ENCODE data around the gene CTRB1.
"Not testable (repeated sequence)": the region's sequence is repeated elsewhere in the genome, so short reads cannot be mapped to it uniquely, and the experiment has no call there.

The CTRB1 gene

GRCh38 chr16:75264457-75264998 is 45.7 kb downstream of the CTRB1 start:
- DNase-seq (ENCODE audit: low read depth) = no peak
- TF ChIP-seq, protein P1, sequence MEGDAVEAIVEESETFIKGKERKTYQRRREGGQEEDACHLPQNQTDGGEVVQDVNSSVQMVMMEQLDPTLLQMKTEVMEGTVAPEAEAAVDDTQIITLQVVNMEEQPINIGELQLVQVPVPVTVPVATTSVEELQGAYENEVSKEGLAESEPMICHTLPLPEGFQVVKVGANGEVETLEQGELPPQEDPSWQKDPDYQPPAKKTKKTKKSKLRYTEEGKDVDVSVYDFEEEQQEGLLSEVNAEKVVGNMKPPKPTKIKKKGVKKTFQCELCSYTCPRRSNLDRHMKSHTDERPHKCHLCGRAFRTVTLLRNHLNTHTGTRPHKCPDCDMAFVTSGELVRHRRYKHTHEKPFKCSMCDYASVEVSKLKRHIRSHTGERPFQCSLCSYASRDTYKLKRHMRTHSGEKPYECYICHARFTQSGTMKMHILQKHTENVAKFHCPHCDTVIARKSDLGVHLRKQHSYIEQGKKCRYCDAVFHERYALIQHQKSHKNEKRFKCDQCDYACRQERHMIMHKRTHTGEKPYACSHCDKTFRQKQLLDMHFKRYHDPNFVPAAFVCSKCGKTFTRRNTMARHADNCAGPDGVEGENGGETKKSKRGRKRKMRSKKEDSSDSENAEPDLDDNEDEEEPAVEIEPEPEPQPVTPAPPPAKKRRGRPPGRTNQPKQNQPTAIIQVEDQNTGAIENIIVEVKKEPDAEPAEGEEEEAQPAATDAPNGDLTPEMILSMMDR (IDR thresholded peaks at IDR 0.05; ENCODE audit: control insufficient read depth, extremely low read depth, insufficient read depth) = no peak
- peak overlapping the region; percentile 93 for H3K4me3 ChIP-seq (ENCODE audit: low read depth, low read length)

DNA sequence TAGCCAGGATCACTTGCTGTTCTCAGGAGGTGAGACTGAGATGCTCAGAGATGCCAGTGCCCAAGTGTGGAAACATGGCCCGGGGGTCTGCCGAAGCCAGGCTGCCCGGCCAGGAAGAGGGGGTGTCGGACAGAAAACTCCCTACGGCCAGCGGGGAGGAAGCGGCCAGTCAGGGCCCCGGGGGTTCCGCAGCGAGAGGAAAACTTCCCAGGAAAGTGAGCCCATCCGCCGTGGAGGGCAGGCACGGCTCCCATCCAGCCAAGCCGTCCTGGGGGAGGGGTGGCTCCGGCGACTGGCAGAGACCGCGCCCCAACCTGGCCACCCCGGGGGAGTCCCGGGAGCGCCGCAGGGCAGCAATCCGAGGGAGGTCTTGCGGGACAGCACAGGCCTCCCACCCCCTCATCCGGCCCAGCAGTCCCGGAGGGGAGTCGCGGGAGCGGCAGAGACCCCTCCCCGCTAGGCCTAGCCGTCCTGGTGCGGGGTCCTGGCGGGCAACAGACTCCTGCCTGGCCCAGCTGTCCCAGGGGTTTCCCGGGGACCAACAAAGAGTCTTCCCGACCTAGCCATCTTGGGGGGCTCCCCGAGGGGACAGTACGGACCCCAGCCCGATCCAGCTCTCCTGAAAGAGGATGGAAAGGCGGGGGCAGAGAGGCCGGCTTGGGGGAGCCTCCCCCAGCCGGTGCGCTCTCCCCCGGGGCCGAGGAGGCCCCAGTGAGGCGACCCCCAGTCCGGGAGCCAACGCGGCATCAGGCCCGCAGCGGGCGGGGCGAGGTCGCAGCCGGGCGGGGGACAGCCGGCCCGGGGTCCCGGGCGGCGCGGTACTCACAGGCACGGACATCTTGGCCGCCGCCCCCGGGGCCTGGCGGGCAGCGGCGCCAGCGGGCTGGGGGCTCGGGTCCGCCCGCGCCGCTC is 46.5 kb downstream of the CTRB1 start:
- no peak for DNase-seq (ENCODE audit: low read depth)
- H3K4me3 ChIP-seq (ENCODE audit: low read depth, low read length) = peak overlapping the region; percentile 93
- TF ChIP-seq, protein P1 (IDR thresholded peaks at IDR 0.05; ENCODE audit: control insufficient read depth, extremely low read depth, insufficient read depth) = no peak

DNA sequence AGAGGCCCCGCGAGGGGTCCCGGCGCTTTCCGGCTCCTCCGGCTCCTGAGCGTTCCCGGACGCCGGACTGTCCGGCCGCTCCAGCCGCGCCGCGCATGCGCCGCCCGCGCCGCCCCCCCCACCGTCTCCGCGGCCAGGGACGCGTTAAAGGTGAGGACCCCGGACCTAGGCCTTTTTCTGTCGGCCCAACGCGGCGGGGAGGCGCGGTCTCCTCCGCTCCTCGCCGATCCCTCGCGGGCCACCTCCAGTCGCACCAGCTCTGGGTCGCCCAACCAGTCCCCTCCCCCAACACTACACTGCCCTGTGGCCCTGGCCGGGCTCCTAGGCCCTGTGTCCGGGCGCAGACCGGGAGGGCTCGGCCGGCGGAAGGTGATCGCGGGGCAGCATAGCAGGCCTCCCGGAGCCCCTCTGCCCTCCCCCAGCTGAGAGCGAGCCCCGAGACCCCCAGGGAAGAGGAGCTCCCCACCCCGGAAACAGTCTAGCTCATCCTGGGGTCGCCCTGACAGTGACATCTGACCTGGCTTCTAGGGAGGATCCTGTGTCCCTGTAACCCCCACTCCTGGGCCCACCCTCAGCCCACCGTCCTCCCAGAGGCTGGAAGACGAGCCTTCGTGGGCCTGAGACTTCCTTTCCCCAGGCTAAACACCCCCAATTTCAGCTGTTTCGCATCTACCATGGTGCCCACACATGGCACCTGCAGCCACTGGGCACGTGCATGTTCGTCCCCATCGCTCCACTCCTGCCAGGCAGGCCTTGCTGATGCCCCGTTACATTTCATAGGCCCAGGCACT is 47.3 kb downstream of the CTRB1 start:
- TF ChIP-seq, protein P1 (IDR thresholded peaks at IDR 0.05; ENCODE audit: control insufficient read depth, extremely low read depth, insufficient read depth) = no peak
- DNase-seq (ENCODE audit: low read depth) = peak; percentile 76
- H3K4me3 ChIP-seq (ENCODE audit: low read depth, low read length) = peak overlapping the region; percentile 93

DNA sequence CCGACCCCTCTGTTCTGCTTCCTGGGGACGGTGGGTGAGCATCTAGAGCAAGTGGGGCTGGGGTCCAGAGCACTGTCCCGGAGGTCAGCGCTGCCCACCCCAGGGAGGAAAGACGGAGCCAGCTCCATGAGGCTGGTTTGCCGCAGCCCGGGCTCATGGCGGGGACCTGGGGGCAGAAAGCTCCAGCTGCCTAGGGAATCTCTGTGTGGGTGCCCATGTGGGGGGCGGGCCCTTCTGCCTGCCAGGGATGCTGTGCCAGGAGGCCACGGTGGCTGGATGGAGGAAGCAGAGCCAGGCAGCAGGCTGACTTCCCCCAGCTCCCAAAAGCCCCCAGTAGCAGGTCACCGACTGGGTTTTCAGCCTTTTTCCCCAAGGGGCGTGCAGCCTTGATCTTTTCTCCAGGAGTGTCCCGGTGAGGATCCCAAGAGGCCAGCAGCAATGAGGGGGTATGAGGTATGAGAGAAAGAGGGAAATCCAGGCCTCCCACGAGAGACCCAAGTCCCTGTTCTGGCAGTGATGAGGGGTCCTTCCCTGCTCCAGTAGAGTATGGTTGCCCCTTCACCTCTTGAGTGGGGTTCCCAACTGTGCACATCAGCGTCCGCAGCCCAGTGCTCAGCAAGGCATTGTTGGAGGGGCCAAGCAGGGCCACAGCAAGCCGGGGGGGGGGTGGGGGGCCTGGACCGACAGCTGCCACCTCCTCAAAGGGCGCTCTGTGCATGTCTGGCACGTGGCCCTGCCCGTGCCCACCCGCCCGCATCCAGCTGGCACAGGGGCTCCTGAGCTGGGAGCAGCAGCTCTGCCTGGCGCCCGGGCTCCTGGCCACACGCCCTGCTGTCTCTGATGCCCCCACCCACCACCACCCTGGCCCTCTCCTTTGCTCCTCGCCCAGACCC is 48.2 kb downstream of the CTRB1 start:
- peak overlapping the region; percentile 93 for H3K4me3 ChIP-seq (ENCODE audit: low read depth, low read length)
- no peak for DNase-seq (ENCODE audit: low read depth)
- TF ChIP-seq, protein P1 (IDR thresholded peaks at IDR 0.05; ENCODE audit: control insufficient read depth, extremely low read depth, insufficient read depth) = no peak

GRCh38 chr16:75267631-75268264 is 49.0 kb downstream of the CTRB1 start:
- DNase-seq (ENCODE audit: low read depth) = no peak
- H3K4me3 ChIP-seq (ENCODE audit: low read depth, low read length) = no peak overlapping the region
- TF ChIP-seq, protein P1 (IDR thresholded peaks at IDR 0.05; ENCODE audit: control insufficient read depth, extremely low read depth, insufficient read depth) = no peak

DNA sequence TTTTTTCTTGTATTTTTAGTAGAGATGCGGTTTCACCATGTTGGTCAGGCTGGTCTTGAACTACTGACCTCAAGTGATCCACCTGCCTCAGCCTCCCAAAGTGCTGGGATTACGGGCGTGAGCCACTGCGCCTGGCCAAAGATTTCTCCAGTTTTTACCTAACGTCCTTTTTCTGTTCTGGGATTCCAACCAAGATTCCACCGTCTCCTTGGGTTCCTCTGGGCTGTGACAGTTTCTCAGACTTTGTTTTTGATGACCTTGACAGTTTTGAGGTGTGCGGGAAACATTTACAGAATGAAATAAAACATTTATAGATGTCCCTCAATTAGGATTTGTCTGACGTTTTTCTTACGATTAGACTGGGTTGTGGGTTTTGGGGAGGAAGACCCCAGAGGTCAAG is 50.6 kb downstream of the CTRB1 start:
- not testable (repeated sequence) for DNase-seq (ENCODE audit: low read depth)

More for the DNA sequence above, 50.6 kb downstream of the CTRB1 start:
- not testable (repeated sequence) for H3K4me3 ChIP-seq (ENCODE audit: low read depth, low read length)

Measured in LNCaP clone FGC (cell line).